GM21390 (cell line): ENCODE measurements around the gene RTL9.
A peak's percentile ranks its signal among the peaks of the same experiment; 100 is the strongest.
"Not testable (repeated sequence)": the region's sequence is repeated elsewhere in the genome, so short reads cannot be mapped to it uniquely, and the experiment has no call there.

Experiments
- ATAC-seq: cut with Tn5 transposase; IDR thresholded peaks from one replicate; pipeline ENCODE4 v1.9.1; 2021; ENCODE audit not compliant: unreplicated experiment

Gene RTL9

GRCh38 chrX:110358548-110358947, at the start of gene RTL9:
RTL9 (plus strand) TSS chrX:110358848; CDS start chrX:110450618, 91,770 bp downstream.
- no peak for ATAC-seq

GRCh38 chrX:110310000-110310790, 48.5 kb upstream of the RTL9 start:
- no peak for ATAC-seq

GRCh38 chrX:110310896-110311295, 47.8 kb upstream of the RTL9 start:
- no peak for ATAC-seq

- no peak for ATAC-seq
Measured at GRCh38 chrX:110311437-110312230, 47.0 kb upstream of the RTL9 start.

- ATAC-seq: no peak
Measured at GRCh38 chrX:110315551-110315950, 43.1 kb upstream of the RTL9 start.

- ATAC-seq: no peak
Measured at GRCh38 chrX:110316351-110317060, 42.1 kb upstream of the RTL9 start.

DNA sequence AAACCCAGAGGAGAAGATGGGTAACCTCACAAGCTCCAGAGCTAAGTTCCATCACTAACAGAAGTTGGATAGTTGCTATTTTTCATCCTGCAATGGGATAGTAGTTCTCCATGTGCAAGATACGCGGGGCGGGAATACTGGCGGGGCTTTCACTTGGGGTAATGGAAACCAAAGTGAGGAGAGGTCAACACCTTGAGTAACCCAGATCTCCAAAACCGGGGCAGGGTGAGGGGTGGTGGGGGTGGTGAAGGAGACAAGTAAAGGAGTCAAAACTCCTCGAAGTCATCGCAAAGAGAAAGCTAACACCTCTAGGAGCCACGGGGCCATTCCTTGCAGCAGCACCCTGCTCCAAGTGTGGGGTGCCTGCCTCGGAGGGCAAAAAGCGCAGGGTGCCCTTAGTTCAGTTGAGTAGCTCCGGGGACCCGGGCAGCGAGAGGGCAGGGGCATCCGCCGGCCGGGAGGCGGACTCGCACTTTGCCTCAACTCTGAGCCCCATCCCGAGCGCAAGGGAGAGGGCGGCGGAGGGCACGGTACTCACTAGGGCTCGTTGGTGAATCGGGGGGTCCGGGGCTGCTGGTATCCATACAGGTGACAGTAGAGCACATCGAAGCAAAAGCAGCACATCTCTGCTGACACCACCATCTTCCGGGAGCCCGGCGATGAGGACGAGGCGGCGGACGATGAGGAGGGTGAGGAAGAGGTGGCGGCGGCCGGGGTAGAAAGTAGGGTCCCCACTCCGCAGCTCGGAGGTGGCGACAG, 41.4 kb upstream of the RTL9 start:
- peak; percentile 15 for ATAC-seq

DNA sequence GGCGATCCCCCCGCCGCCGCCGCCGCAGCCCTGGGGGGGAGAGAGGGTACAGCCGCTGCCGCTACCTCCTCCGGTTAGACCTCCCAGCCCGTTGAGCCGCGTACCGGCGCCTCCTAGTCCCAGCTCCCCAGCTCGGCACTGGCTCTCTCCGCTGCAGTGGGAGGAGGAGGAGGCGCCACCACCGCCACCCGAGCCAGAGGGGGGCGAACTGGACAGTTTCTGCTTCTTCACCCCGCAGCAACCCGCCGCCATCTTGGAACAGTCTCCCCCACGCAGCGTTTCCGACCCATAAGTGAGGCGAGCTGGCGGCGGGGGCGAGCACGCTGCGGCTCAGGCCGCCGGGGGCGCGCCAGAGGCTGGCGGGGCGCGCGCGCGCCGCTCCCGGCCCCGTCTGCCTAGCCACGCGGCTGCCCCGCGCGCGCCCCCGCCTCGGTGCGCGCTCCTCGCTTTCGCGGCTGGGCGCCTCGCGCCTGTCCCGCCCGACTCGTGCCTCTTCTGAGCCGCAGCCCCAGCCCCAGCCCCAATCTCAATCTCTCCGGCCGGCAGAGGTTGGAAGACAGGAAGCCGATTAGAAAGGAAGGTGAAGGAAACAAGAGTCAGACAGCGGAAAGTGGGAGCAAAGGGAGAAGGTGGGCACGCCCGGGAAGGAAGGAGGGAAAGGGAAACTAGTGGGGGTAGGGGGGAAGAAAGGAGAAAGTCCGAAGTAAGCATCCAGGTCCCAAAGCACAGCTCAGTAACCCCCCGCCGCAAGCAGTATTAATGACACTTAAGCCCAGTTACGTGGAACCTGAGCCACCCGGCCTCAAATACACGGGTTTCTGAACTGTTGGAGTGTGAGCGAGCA, 40.6 kb upstream of the RTL9 start, which contains the start of gene AMMECR1:
Gene AMMECR1 (minus strand): TSS at position 266 of the 844 bp plus-strand sequence. CDS start 14 bp downstream, at position 252.
- ATAC-seq: peak; percentile 60

DNA sequence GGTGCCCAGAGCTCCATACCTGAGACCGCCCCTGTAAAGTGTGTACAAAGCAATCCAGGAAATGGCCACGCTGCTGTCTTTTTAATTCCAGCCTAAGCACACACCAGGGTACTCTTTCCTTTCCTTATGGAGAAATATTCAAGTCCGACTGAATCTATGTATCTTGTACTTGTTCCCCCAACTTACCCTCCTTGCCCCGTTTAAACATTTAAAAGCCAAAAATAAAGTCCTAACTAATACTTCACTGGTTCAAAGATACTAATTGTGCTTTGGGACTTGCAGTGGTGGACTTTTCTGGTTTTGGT, 40.0 kb upstream of the RTL9 start:
- ATAC-seq: peak; percentile 12

DNA sequence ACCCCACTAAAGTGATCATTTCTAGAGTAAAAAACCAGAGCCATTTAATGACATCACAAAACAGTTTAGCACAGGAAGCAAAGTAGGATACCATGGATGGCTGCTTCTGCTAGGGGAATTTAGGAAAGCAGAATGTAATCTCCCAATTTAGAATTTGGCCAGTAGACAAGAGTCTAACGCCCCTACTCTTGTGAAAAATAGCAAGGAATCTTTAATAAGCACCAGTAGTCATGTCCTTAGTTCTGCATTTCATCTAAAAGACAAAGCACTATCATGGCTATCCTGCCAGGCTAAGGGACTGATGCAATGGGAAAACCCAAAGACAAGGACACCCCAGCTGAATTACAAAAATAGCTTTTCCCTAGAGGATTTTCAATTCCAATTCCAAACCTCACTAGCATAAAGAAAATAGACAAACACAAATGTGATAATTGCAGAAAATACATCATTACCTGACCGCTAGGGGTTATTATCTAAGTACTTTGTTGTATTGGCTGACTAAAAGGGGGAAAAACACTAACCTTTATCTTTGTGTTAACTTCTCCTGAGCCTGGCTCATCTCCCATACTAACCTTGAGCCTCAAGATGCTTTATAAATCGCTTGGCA, 38.2 kb upstream of the RTL9 start:
- ATAC-seq: no peak

GRCh38 chrX:110321081-110321480, 37.6 kb upstream of the RTL9 start:
- no peak for ATAC-seq

DNA sequence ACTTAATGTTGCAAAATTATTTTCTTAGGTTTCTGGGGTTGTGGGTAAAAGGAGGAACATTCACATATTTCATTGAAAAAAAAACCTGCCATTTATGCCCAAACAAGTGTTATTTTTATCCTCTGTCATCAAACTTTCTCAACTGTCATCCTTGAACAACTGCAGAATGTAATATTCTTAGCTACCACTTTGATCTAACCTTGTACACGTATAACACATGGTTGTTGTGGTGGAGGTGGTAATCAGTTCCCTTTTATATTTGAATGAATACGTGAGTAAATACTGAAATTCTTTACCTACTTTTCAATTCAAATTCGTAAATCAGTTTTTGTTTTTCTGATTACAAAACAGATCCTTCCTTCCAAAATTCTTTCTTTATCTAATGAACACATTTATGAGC, 37.0 kb upstream of the RTL9 start:
- ATAC-seq: no peak

DNA sequence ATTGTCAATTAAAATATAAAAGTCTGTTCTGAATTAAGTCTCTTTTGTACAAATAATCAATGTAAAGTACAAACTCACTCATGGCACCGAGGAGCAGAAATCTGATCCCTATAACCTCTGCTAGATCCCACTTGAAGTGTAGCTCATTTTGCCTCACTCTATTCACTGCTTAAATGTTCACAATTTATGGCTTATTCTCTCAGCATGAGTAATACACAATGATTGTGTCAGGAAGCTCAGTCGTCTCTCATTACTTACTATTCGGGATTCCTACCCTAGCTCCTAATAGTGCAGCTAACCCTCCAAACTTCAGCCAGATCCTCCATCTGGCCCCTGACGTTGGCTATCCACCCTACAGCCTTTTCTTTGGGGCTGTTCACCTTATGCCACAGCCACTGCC, 36.0 kb upstream of the RTL9 start:
- ATAC-seq: no peak

DNA sequence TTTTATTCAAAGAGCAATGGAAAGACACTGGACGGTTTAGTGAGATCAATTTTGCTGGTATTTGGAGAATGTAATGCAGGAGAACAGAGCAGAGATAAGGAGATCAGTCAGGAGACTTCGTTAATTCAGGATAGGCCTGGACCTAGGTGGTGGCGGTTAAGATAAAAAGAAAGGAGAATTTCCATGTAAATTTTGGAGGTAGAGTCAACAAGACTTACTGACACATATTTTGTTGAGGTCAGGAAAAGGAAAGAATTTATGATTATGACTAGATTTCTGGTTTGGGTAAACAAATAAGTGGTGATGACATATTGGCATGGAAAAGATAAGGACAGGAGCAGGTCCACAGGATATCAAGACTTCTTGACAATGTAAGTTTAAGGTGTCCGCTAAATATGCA, 31.9 kb upstream of the RTL9 start:
- no peak for ATAC-seq

- no peak for ATAC-seq
Measured at GRCh38 chrX:110327336-110327735, 31.3 kb upstream of the RTL9 start.

GRCh38 chrX:110328613-110329012, 30.0 kb upstream of the RTL9 start:
- not testable (repeated sequence) for ATAC-seq

DNA sequence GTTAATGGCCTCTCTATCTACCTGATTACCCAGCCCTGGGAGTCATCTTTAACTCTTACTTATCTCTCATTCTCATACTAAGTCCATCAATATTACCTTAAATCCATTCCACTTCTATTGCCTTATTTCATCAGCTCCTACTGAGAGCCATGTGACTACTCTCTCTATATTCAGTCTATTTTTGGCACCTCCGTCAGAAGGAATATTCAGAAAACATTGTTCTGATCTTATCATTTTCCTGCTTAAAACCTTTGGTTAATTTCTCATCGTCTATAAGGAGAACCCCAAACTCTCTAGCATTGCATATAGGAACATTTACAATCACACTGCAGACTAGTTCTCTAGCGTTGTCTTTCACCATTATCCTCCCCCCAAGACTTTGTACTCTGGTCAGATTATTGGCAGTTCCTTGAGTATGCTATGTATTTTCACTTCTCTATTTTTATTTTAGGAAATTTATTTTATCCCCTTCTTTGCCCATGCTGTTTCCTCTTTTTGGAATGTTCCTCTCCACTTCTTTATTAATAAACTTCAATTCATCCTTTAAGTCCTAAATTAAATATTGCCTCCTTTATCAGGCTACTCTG, 27.1 kb upstream of the RTL9 start:
- no peak for ATAC-seq

DNA sequence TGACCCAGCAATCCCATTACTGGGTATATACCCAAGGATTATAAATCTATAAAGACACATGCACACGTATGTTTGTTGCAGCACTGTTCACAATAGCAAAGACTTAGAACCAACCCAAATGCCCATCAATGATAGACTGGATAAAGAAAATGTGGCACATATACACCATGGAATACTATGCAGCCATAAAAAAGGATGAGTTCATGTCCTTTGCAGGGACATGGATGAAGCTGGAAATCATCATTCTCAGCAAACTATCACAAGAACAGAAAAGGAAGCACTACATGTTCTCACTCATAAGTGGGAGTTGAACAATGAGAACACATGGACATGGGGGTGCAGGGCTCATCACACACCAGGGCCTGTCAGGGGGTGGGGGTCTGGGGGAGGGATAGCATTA, 25.2 kb upstream of the RTL9 start:
- not testable (repeated sequence) for ATAC-seq

DNA sequence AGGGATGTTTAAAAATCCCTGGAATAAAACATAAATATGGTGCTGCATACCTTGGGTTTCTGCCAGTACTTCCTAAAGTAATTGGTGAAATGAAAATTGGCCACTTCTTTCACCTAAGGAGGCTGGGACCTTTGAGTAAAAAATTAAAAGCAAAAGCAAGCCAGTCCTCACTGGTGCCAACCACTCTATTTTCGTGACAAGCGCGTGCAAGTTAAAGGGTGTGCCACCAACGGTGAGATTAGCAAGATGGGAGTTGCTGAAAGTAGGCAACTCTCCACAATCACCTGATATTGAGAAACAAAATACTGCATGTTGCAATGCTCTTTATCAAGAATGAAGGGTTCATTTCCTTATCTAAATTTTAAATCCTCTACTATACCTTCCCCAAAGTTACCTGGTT, 19.7 kb upstream of the RTL9 start:
- no peak for ATAC-seq
